Lower leg skin (tissue), 3 donors: Measurements from ENCODE around the gene DDX28.

Source experiments
- POLR2A ChIP-seq, 2 donors: fragments of 450-650 bp; IDR thresholded peaks; one replicate each; pipeline ENCODE4 v1.6.1; 2016 to 2017; ENCODE audit warnings: antibody characterized with exemption in 2 of 2, mild to moderate bottlenecking in 1 of 2, moderate library complexity in 1 of 2
- TF ChIP-seq, protein P1 (sequence below), 3 donors: fragments of 450-650 bp; IDR thresholded peaks; one replicate each; pipeline ENCODE4 v1.5.1; 2016; ENCODE audit warnings: antibody characterized with exemption in 3 of 3, mild to moderate bottlenecking in 3 of 3, moderate library complexity in 2 of 3

DNA sequence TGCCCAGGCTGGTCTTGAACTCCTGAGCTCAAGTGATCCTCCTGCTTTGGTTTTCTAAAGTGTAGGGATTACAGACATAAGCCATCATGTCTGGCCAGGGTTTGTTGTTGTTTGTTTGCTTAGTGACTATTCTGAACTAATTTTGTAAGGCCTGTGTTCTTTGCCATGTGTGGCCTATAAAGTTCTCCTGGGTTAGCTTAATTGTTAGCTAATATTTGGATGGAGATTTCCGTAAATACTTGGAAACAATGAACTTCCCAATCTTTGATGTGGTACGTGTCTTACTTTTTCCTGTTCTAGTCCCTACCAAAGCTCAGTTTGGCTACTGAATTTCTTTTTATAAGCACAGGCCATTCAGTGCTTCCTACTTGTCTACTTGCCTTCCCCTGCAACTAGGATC, 25.0 kb upstream of the DDX28 start:
- TF ChIP-seq, protein P1, sequence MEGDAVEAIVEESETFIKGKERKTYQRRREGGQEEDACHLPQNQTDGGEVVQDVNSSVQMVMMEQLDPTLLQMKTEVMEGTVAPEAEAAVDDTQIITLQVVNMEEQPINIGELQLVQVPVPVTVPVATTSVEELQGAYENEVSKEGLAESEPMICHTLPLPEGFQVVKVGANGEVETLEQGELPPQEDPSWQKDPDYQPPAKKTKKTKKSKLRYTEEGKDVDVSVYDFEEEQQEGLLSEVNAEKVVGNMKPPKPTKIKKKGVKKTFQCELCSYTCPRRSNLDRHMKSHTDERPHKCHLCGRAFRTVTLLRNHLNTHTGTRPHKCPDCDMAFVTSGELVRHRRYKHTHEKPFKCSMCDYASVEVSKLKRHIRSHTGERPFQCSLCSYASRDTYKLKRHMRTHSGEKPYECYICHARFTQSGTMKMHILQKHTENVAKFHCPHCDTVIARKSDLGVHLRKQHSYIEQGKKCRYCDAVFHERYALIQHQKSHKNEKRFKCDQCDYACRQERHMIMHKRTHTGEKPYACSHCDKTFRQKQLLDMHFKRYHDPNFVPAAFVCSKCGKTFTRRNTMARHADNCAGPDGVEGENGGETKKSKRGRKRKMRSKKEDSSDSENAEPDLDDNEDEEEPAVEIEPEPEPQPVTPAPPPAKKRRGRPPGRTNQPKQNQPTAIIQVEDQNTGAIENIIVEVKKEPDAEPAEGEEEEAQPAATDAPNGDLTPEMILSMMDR (IDR thresholded peaks at IDR 0.05) = no peak
- TF ChIP-seq POLR2A (IDR thresholded peaks at IDR 0.05) = no peak
